ENCODE results near the gene C3orf20. TPM values are rescaled to one million over a fixed set of nuclear protein-coding genes. Genes with fewer than 3 reads are reported as not detected.

The C3orf20 gene
- total RNA-seq, 4 donors from 2014 or later, result 0.11 TPM; not detected in 3

DNA sequence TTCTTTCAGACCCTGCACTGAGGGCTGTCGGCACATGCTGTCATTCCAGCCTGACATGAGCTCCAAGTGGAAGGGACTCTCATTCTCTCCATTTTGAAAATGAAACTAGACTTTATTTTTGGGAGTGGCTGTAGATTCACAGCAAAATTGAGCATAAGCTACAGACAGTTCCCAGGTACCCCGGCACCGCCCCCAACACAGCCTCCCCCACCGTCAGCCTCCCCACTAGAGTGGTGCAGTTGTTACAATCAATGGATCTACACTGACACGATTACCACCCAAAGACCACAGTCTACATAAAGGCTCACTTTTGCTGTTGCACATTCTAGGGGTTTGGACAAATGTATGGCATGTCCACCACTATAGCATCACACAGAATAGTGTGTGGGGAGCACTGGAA is 114.3 kb downstream of the C3orf20 start:
- intact Hi-C loops (cut with DNase I), result no loop called here
- H3K4me3 ChIP-seq, result no peak overlapping the region

DNA sequence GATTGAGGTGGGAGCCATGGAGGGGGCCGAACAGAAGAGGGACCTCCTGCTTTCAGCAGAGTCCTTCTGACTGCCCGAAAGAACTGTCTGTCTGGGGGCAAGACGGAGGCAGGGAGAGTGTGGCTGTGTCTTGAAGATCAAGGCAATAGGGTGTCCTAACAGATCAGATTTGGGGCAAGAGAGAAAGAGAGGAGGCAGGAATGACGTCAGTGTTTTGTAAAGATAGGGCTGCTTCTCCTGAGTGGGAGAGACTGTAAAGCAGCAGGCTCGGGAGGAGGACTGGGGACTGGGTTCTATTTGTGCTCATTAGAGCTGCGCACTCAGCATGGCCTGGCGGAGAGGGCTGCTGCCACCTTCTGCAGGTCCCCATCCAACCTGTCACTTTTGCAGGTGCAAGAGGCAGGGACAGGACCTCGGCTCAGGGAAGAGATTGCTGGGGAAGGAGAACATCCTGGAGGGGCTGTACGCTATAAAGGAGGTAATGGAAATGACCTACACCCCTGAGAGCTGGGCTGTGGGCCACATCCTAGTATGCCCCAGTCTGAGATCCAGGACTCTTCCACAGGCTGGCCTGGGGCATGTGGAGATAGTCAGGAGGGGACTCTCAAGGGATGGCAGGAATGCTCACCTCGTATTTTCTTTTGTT is 114.8 kb downstream of the C3orf20 start:
- intact Hi-C loops (cut with DNase I), result loop anchor here (2.0 kb wide), 1 partner anchor 131 kb away; no protein-coding TSS in a partner anchor
- DNase-seq (ENCODE audit: extremely low spot score), result no peak
- no peak for TF ChIP-seq POLR2AphosphoS5 (IDR thresholded peaks at IDR 0.05)
- no peak for TF ChIP-seq EP300 (IDR thresholded peaks at IDR 0.05)
- TF ChIP-seq, protein P1, sequence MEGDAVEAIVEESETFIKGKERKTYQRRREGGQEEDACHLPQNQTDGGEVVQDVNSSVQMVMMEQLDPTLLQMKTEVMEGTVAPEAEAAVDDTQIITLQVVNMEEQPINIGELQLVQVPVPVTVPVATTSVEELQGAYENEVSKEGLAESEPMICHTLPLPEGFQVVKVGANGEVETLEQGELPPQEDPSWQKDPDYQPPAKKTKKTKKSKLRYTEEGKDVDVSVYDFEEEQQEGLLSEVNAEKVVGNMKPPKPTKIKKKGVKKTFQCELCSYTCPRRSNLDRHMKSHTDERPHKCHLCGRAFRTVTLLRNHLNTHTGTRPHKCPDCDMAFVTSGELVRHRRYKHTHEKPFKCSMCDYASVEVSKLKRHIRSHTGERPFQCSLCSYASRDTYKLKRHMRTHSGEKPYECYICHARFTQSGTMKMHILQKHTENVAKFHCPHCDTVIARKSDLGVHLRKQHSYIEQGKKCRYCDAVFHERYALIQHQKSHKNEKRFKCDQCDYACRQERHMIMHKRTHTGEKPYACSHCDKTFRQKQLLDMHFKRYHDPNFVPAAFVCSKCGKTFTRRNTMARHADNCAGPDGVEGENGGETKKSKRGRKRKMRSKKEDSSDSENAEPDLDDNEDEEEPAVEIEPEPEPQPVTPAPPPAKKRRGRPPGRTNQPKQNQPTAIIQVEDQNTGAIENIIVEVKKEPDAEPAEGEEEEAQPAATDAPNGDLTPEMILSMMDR (IDR thresholded peaks at IDR 0.05), result no peak
- TF ChIP-seq POLR2A (IDR thresholded peaks at IDR 0.05; ENCODE audit: low read depth), result no peak
- 79% methylated on average over 10 of the region's 10 CpGs for WGBS
- H3K4me3 ChIP-seq, result no peak overlapping the region
- H3K27ac ChIP-seq (replicated peaks in 1 of 4), result no peak overlapping the region
- H3K27me3 ChIP-seq, result peaks cover 0 to 29% (median 0%) of the 10 kb centered on the region in 4 donors
- H3K36me3 ChIP-seq, result no peaks in the 10 kb centered on the region
- H3K9me3 ChIP-seq, result no peaks in the 10 kb centered on the region
- peaks cover 16 to 33% (median 26%) of the 10 kb centered on the region in 4 donors for H3K4me1 ChIP-seq

More for the DNA sequence above, 114.3 kb downstream of the C3orf20 start:
- 88% methylated on average over 5 of the region's 5 CpGs for WGBS
- Histone ChIP-seq H3K9me3 (no peaks in the 10 kb centered on the region), H3K27ac (replicated peaks in 1 of 4) (no peak overlapping the region), H3K36me3 (no peaks in the 10 kb centered on the region), H3K4me1 (peaks cover 16 to 30% (median 25%) of the 10 kb centered on the region in 4 donors), H3K27me3 (peaks cover 0 to 33% (median 0%) of the 10 kb centered on the region in 4 donors)
- TF ChIP-seq EP300 (IDR thresholded peaks at IDR 0.05) (no peak), POLR2A (IDR thresholded peaks at IDR 0.05; ENCODE audit: low read depth) (no peak), POLR2AphosphoS5 (IDR thresholded peaks at IDR 0.05) (no peak)
- TF ChIP-seq, protein P1 (IDR thresholded peaks at IDR 0.05), result no peak
- DNase-seq (ENCODE audit: extremely low spot score), result no peak

DNA sequence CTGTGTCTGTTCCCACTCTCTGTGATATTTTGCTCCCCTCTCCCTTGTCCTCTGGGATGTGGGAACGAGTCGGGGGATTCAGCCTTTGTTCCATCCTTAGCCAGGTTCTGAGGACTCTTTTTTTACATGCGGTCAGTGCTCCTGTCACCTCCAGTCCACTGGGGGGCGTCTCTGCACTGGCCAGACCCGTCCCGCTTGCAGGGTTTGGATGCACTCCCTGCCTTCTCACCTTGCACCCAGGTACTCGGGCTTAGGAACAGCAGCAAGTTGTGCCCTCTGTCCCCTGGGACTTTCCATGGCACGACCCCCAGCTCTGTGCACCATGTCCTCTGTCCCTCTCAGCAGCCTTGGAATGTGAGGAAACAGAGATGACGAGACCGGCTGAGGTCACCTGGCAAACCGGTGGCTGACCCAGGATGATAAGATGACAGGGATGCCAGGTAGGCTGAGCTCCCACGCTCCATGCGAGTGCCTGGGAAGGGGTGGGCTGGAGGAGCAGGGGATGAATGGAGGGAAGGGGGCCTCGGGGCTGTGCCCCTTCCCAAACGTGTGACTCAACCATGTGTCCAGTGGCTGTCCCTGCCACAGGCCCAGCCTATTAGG is 116.5 kb downstream of the C3orf20 start:
- intact Hi-C loops (cut with DNase I), result loop anchor here (2.0 kb wide), 1 partner anchor 129 kb away; no protein-coding TSS in a partner anchor
- no peak overlapping the region for H3K27ac ChIP-seq (replicated peaks in 1 of 4)
- no peaks in the 10 kb centered on the region for H3K36me3 ChIP-seq
- DNase-seq (ENCODE audit: extremely low spot score), result no peak
- H3K9me3 ChIP-seq, result no peaks in the 10 kb centered on the region
- 47% methylated on average over 7 of the region's 15 CpGs for WGBS
- peaks cover 0 to 19% (median 0%) of the 10 kb centered on the region in 4 donors for H3K27me3 ChIP-seq
- TF ChIP-seq POLR2A (IDR thresholded peaks at IDR 0.05; ENCODE audit: low read depth), result no peak
- TF ChIP-seq, protein P1 (IDR thresholded peaks at IDR 0.05), result peak; percentile 46 to 60 (median 51)
- TF ChIP-seq POLR2AphosphoS5 (IDR thresholded peaks at IDR 0.05), result no peak
- no peak for TF ChIP-seq EP300 (IDR thresholded peaks at IDR 0.05)
- H3K4me1 ChIP-seq, result peaks cover 16 to 38% (median 30%) of the 10 kb centered on the region in 4 donors
- no peak overlapping the region for H3K4me3 ChIP-seq

DNA sequence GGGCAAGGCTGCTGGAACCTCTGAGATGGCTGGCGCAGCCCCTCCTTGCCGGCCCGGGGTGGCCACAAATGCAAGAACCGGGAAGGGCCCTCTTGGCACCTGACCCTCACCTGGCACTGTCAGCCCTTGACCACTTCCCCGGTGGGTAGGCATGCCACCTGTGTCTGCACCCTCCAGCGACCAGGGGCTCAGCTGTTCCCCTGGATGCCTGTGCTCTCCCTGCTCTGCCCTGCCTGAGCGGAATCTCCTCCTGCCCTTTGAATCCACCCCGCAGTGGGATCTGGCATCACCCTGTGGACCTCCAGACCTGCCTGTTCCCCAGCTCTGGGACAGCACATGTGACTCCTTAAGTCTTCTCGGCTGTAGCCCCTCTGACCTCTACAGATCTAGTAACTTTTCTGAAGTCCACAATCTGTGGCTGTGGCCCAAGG is 117.8 kb downstream of the C3orf20 start:
- no peak for TF ChIP-seq POLR2A (IDR thresholded peaks at IDR 0.05; ENCODE audit: low read depth)
- TF ChIP-seq EP300 (IDR thresholded peaks at IDR 0.05), result no peak
- TF ChIP-seq, protein P1 (IDR thresholded peaks at IDR 0.05), result no peak
- no peak for TF ChIP-seq POLR2AphosphoS5 (IDR thresholded peaks at IDR 0.05)
- H3K27me3 ChIP-seq, result peaks cover 0 to 19% (median 0%) of the 10 kb centered on the region in 4 donors
- no peak for DNase-seq (ENCODE audit: extremely low spot score)
- no peaks in the 10 kb centered on the region for H3K36me3 ChIP-seq
- peak overlapping the region; percentile 19 to 62 (median 42) for H3K27ac ChIP-seq (replicated peaks in 1 of 4)
- WGBS, result 95% methylated on average over 4 of the region's 9 CpGs
- no peaks in the 10 kb centered on the region for H3K9me3 ChIP-seq
- intact Hi-C loops (cut with DNase I), result no loop called here
- H3K4me1 ChIP-seq, result peaks cover 16 to 44% (median 33%) of the 10 kb centered on the region in 4 donors
- H3K4me3 ChIP-seq, result no peak overlapping the region
